Testis (tissue), 2 donors: ENCODE measurements around the gene MOSMO.

ENCODE experiments used
- POLR2A ChIP-seq: fragments of 450-650 bp; IDR thresholded peaks from one replicate; pipeline ENCODE4 v1.6.1; 2017; ENCODE audit warnings: antibody characterized with exemption, mild to moderate bottlenecking, moderate library complexity
- TF ChIP-seq, protein P1 (sequence below), 3 experiments: fragments of 450-650 bp in 2 of 3; fragments of 200-600 bp in 1 of 3; sonication (generic) in 1 of 3; IDR thresholded peaks; one replicate each; pipeline ENCODE4 v1.5.1; 2016 to 2019; ENCODE audit warnings: antibody characterized with exemption in 3 of 3, mild to moderate bottlenecking in 2 of 3, moderate library complexity in 1 of 3

DNA sequence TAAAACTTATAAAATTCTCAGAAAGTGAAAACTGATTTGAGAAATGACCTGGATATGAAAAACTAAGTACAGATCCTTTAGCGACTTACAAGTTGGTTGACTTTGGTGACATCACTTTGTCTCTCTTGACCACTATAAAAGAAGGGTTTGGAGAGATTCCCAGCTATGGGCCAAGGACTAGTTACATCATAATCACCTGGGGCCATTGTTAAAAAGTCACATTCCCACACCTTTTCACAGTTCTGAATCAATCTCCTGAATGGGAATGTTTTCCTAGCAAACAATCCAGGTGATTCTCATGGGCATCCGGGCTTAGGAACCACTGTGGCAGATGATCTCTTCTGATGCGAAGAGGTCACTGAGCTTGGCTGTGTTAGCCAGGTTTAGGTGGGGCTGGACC, 83.8 kb downstream of the MOSMO start:
- TF ChIP-seq, protein P1, sequence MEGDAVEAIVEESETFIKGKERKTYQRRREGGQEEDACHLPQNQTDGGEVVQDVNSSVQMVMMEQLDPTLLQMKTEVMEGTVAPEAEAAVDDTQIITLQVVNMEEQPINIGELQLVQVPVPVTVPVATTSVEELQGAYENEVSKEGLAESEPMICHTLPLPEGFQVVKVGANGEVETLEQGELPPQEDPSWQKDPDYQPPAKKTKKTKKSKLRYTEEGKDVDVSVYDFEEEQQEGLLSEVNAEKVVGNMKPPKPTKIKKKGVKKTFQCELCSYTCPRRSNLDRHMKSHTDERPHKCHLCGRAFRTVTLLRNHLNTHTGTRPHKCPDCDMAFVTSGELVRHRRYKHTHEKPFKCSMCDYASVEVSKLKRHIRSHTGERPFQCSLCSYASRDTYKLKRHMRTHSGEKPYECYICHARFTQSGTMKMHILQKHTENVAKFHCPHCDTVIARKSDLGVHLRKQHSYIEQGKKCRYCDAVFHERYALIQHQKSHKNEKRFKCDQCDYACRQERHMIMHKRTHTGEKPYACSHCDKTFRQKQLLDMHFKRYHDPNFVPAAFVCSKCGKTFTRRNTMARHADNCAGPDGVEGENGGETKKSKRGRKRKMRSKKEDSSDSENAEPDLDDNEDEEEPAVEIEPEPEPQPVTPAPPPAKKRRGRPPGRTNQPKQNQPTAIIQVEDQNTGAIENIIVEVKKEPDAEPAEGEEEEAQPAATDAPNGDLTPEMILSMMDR (IDR thresholded peaks at IDR 0.05), result no peak
- TF ChIP-seq POLR2A, result no peak
